Activated naive CD8-positive, alpha-beta T cell treated with anti-CD3 and anti-CD28 coated beads for 36 hours (primary cell): Measurements from ENCODE around the gene DNAJC8. TPM values are rescaled to one million over a fixed set of nuclear protein-coding genes. Genes with fewer than 3 reads are reported as not detected.

Experiments
- total RNA-seq, 2 experiments: library from RNA; stranded (reverse); gene quantifications; one replicate each; pipeline ENCODE4 v1.2.3, GENCODE V29; 2021

Gene DNAJC8
- total RNA-seq, 2 experiments from 2014 or later: 109 to 121 TPM

Other genes starting within 250 kb of the DNAJC8 start
- 10 to 100 TPM; 30.0 to 30.3 TPM for gene EYA3, start 144.4 kb downstream of the DNAJC8 start, total RNA-seq
- under 1 TPM; 0.22 to 0.29 TPM for gene PTAFR, start 56.3 kb downstream of the DNAJC8 start, total RNA-seq
- gene ATP5IF1, start 3.1 kb upstream of the DNAJC8 start, total RNA-seq: 100 to 1,000 TPM; 180 to 197 TPM
- 10 to 100 TPM; 35.4 to 36.3 TPM for gene SESN2, start 26.5 kb upstream of the DNAJC8 start, total RNA-seq
- 10 to 100 TPM; 15.0 to 17.1 TPM for gene MED18, start 96.0 kb upstream of the DNAJC8 start, total RNA-seq
- 10 to 100 TPM; 23.9 TPM for gene PHACTR4, start 136.7 kb upstream of the DNAJC8 start, total RNA-seq